ENCODE results near the gene SETDB1.

SETDB1 gene

GRCh38 chr1:151009674-151010345 is 83.6 kb downstream of the SETDB1 start:
- Histone ChIP-seq H3K79me2 (peaks cover 2% of the 10 kb centered on the region), H2AFZ (no peak overlapping the region), H3K9me3 (ENCODE audit: control insufficient read depth, low read length) (no peaks in the 10 kb centered on the region), H3K4me1 (peaks cover 15% of the 10 kb centered on the region), H3K27ac (no peak overlapping the region), H3K27me3 (ENCODE audit: control insufficient read depth, insufficient read depth, low read length) (no peaks in the 10 kb centered on the region), H3K4me2 (ENCODE audit: low read length) (peak overlapping the region; percentile 81), H3K9ac (no peak overlapping the region), H3K36me3 (ENCODE audit: control insufficient read depth, insufficient read depth, low read length) (no peaks in the 10 kb centered on the region), H3K4me3 (ENCODE audit: low read depth, low read length) (peak overlapping the region; percentile 79)
- TF ChIP-seq CTCF (IDR thresholded peaks at IDR 0.05): no peak

- Histone ChIP-seq H3K4me1 (peaks cover 15% of the 10 kb centered on the region), H3K27ac (no peak overlapping the region), H3K9ac (no peak overlapping the region)
Observed at GRCh38 chr1:151010346-151010726, 84.2 kb downstream of the SETDB1 start.

GRCh38 chr1:151011154-151011850 is 85.1 kb downstream of the SETDB1 start:
- H3K4me2 ChIP-seq (ENCODE audit: low read length): no peak overlapping the region
- H3K4me3 ChIP-seq (ENCODE audit: low read depth, low read length): no peak overlapping the region
- no peaks in the 10 kb centered on the region for H3K9me3 ChIP-seq (ENCODE audit: control insufficient read depth, low read length)
- H3K36me3 ChIP-seq (ENCODE audit: control insufficient read depth, insufficient read depth, low read length): no peaks in the 10 kb centered on the region
- H2AFZ ChIP-seq: no peak overlapping the region
- TF ChIP-seq CTCF (IDR thresholded peaks at IDR 0.05): no peak
- peaks cover 15% of the 10 kb centered on the region for H3K4me1 ChIP-seq
- H3K79me2 ChIP-seq: peaks cover 4% of the 10 kb centered on the region
- no peaks in the 10 kb centered on the region for H3K27me3 ChIP-seq (ENCODE audit: control insufficient read depth, insufficient read depth, low read length)
- H3K27ac ChIP-seq: no peak overlapping the region
- no peak overlapping the region for H3K9ac ChIP-seq

More at GRCh38 chr1:151010346-151010726, 84.2 kb downstream of the SETDB1 start:
- H3K79me2 ChIP-seq: peaks cover 2% of the 10 kb centered on the region
- no peak overlapping the region for H3K4me2 ChIP-seq (ENCODE audit: low read length)
- no peak overlapping the region for H2AFZ ChIP-seq
- H3K27me3 ChIP-seq (ENCODE audit: control insufficient read depth, insufficient read depth, low read length): no peaks in the 10 kb centered on the region
- no peak overlapping the region for H3K4me3 ChIP-seq (ENCODE audit: low read depth, low read length)
- no peak for TF ChIP-seq CTCF (IDR thresholded peaks at IDR 0.05)
- H3K9me3 ChIP-seq (ENCODE audit: control insufficient read depth, low read length): no peaks in the 10 kb centered on the region
- no peaks in the 10 kb centered on the region for H3K36me3 ChIP-seq (ENCODE audit: control insufficient read depth, insufficient read depth, low read length)

GRCh38 chr1:151012684-151013471 is 86.7 kb downstream of the SETDB1 start:
- Histone ChIP-seq H3K9ac (no peak overlapping the region), H3K36me3 (ENCODE audit: control insufficient read depth, insufficient read depth, low read length) (no peaks in the 10 kb centered on the region), H3K4me3 (ENCODE audit: low read depth, low read length) (peak overlapping the region; percentile 33), H3K27me3 (ENCODE audit: control insufficient read depth, insufficient read depth, low read length) (no peaks in the 10 kb centered on the region), H3K27ac (peak overlapping the region; percentile 39), H3K4me2 (ENCODE audit: low read length) (peak overlapping the region; percentile 58), H3K79me2 (peaks cover 4% of the 10 kb centered on the region), H3K9me3 (ENCODE audit: control insufficient read depth, low read length) (no peaks in the 10 kb centered on the region), H2AFZ (no peak overlapping the region), H3K4me1 (peaks cover 5% of the 10 kb centered on the region)
- no peak for TF ChIP-seq CTCF (IDR thresholded peaks at IDR 0.05)
